ENCODE results near the gene CNTNAP2. TPM values are rescaled to one million over a fixed set of nuclear protein-coding genes. Genes with fewer than 3 reads are reported as not detected.

CNTNAP2 gene
- total and polyA plus RNA-seq, 2 of the 4 experiments (the other 2 are of a cell fraction): not detected

- H2BK15ac ChIP-seq (ENCODE audit: low read depth, low read length): no peak overlapping the region
- H2AK5ac ChIP-seq (ENCODE audit: low read depth, low read length): no peak overlapping the region
- no peak overlapping the region for H3K56ac ChIP-seq (ENCODE audit: extremely low read depth, insufficient read depth, low read length)
- dilution Hi-C loops (cut with HindIII; ENCODE audit: low sequenced_read_pairs, unreplicated experiment): no loop called here
- H3K4ac ChIP-seq (ENCODE audit: low read depth, low read length): no peak overlapping the region
- H3K4me3 ChIP-seq (ENCODE audit: insufficient read depth, low read depth, low read length): no peak overlapping the region
- TF ChIP-seq, protein P1, sequence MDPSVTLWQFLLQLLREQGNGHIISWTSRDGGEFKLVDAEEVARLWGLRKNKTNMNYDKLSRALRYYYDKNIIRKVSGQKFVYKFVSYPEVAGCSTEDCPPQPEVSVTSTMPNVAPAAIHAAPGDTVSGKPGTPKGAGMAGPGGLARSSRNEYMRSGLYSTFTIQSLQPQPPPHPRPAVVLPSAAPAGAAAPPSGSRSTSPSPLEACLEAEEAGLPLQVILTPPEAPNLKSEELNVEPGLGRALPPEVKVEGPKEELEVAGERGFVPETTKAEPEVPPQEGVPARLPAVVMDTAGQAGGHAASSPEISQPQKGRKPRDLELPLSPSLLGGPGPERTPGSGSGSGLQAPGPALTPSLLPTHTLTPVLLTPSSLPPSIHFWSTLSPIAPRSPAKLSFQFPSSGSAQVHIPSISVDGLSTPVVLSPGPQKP (IDR thresholded peaks at IDR 0.05; ENCODE audit: borderline replicate concordance, low read depth, low read length): no peak
- no peak for TF ChIP-seq RAD21 (IDR thresholded peaks at IDR 0.05; ENCODE audit: low read length)
- TF ChIP-seq MAZ (IDR thresholded peaks at IDR 0.05; ENCODE audit: borderline replicate concordance, low read depth, low read length): no peak
- no peak for TF ChIP-seq RFX5 (IDR thresholded peaks at IDR 0.05; ENCODE audit: low read depth, low read length)
- TF ChIP-seq SMC3 (IDR thresholded peaks at IDR 0.05; ENCODE audit: low read depth, low read length): no peak
- no peak for TF ChIP-seq MAFK (IDR thresholded peaks at IDR 0.05; ENCODE audit: low read depth, low read length)
- TF ChIP-seq NFE2L2 (IDR thresholded peaks at IDR 0.05; ENCODE audit: low read depth, low read length): no peak
- TF ChIP-seq MXI1 (IDR thresholded peaks at IDR 0.05; ENCODE audit: borderline replicate concordance, low read depth, low read length): no peak
- TF ChIP-seq CEBPB (IDR thresholded peaks at IDR 0.05; ENCODE audit: low read depth, low read length): no peak
- TF ChIP-seq FOS (IDR thresholded peaks at IDR 0.05; ENCODE audit: low read depth, low read length): no peak
- no peak for TF ChIP-seq BHLHE40 (IDR thresholded peaks at IDR 0.05; ENCODE audit: low read depth, low read length)
- TF ChIP-seq, protein P2, sequence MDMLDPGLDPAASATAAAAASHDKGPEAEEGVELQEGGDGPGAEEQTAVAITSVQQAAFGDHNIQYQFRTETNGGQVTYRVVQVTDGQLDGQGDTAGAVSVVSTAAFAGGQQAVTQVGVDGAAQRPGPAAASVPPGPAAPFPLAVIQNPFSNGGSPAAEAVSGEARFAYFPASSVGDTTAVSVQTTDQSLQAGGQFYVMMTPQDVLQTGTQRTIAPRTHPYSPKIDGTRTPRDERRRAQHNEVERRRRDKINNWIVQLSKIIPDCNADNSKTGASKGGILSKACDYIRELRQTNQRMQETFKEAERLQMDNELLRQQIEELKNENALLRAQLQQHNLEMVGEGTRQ (IDR thresholded peaks at IDR 0.05; ENCODE audit: low read depth, low read length): no peak
- no peak for TF ChIP-seq CHD1 (IDR thresholded peaks at IDR 0.05; ENCODE audit: low read depth, low read length)
- TF ChIP-seq RCOR1 (IDR thresholded peaks at IDR 0.05; ENCODE audit: insufficient replicate concordance, low read length): no peak
- TF ChIP-seq POLR2A (IDR thresholded peaks at IDR 0.05; ENCODE audit: low read depth, low read length): no peak
- TF ChIP-seq CTCF (conservative IDR thresholded peaks at IDR 0.05; ENCODE audit: low read depth, low read length): no peak
- in situ Hi-C loops (cut with MboI; ENCODE audit: low sequenced_read_pairs): no loop called here
- no peak overlapping the region for H4K8ac ChIP-seq (ENCODE audit: low read depth in 2 of 2, low read length in 2 of 2)
- H2BK20ac ChIP-seq (ENCODE audit: low read depth, low read length): no peak overlapping the region
- no peaks in the 10 kb centered on the region for H3K27me3 ChIP-seq (ENCODE audit: control insufficient read depth, insufficient read depth, low read length)
- 40% methylated on average over 1 of the region's 1 CpG; no CpG with 5 or more reads in 1 of the 2 experiments for WGBS, 2 experiments (ENCODE audit: extremely low coverage in 2 of 2, insufficient read length in 1 of 2)
- no peak overlapping the region for H4K5ac ChIP-seq (ENCODE audit: low read depth, low read length)
- H3K23ac ChIP-seq (ENCODE audit: low read depth, low read length): no peak overlapping the region
- H3K27ac ChIP-seq (ENCODE audit: insufficient read depth, low read length): no peak overlapping the region
- ATAC-seq (ENCODE audit: low read depth): no peak
- H4K91ac ChIP-seq (ENCODE audit: insufficient read depth, low read depth, low read length): no peak overlapping the region
- H3K14ac ChIP-seq (replicated peaks; ENCODE audit: low read depth, low read length): no peak overlapping the region
- DNase-seq: no peak
- H3K4me1 ChIP-seq (ENCODE audit: control insufficient read depth, insufficient read depth, low read length): no peaks in the 10 kb centered on the region
- H3K18ac ChIP-seq (ENCODE audit: low read depth, low read length): no peak overlapping the region
- no peak overlapping the region for H2BK120ac ChIP-seq (ENCODE audit: low read depth, low read length)
- H3K4me2 ChIP-seq (ENCODE audit: low read depth, low read length): no peak overlapping the region
- no TSS peak for BruUV-seq (replicated peaks)
- peaks cover 5% of the 10 kb centered on the region for H3K9me3 ChIP-seq (ENCODE audit: control insufficient read depth, insufficient read depth, low read length)
- no peak overlapping the region for H2AFZ ChIP-seq (replicated peaks; ENCODE audit: low read length, poor library complexity)
- H3K36me3 ChIP-seq (ENCODE audit: control insufficient read depth, insufficient read depth, low read length): no peaks in the 10 kb centered on the region
- POLR2A ChIA-PET (ENCODE audit: unreplicated experiment): no interaction called here
- intact Hi-C loops (cut with micrococcal nuclease): no loop called here
- no peak overlapping the region for H3K9ac ChIP-seq (ENCODE audit: low read depth, low read length)
- H2AK9ac ChIP-seq (replicated peaks; ENCODE audit: low read depth, low read length, poor library complexity): no peak overlapping the region
- no peaks in the 10 kb centered on the region for H4K20me1 ChIP-seq (ENCODE audit: insufficient read depth, low read length)
- H2BK5ac ChIP-seq (ENCODE audit: low read depth, low read length, poor library complexity, severe bottlenecking): no peak overlapping the region
- H3K79me1 ChIP-seq (ENCODE audit: low read depth in 1 of 2, low read length in 2 of 2): no peaks in the 10 kb centered on the region
- no peaks in the 10 kb centered on the region for H3K9me1 ChIP-seq (ENCODE audit: insufficient read depth, low read length)
- CTCF ChIA-PET: no interaction called here
These were observed 3.8 kb upstream of the CNTNAP2 start for GRCh38 chr7:146112755-146113154.
